GM12891 (cell line): ENCODE data around the gene ARHGAP35.

Experiments
- DNase-seq: peaks from one replicate; pipeline ENCODE4 v3.0.0; 2011; ENCODE audit warnings: low spot score; ENCODE audit not compliant: insufficient read length
- FAIRE-seq: peaks from 2 replicates; lab custom pipeline; 2011; peaks lifted over from hg19 to GRCh38; lab: Jason Lieb, UNC
- PAX5 ChIP-seq: IDR thresholded peaks from 2 replicates; pipeline ENCODE4 v1.6.1; 2011; ENCODE audit warnings: low read length, moderate library complexity, mild to moderate bottlenecking; ENCODE audit not compliant: insufficient read depth, severe bottlenecking
- POLR2A ChIP-seq: IDR thresholded peaks from 2 replicates; pipeline ENCODE4 v1.6.1; 2011; ENCODE audit warnings: low read depth, low read length, control low read depth
- POLR2AphosphoS5 ChIP-seq: IDR thresholded peaks from 2 replicates; pipeline ENCODE4 v1.6.1; 2011; ENCODE audit warnings: low read depth, low read length, control low read depth
- POU2F2 ChIP-seq: IDR thresholded peaks from 2 replicates; pipeline ENCODE4 v1.6.1; 2011; ENCODE audit warnings: low read depth, mild to moderate bottlenecking, control low read depth, low read length, moderate library complexity
- SPI1 ChIP-seq: IDR thresholded peaks from 2 replicates; pipeline ENCODE4 v1.6.1; 2011; ENCODE audit warnings: low read depth, low read length, control low read depth
- TAF1 ChIP-seq: IDR thresholded peaks from 2 replicates; pipeline ENCODE4 v1.6.1; 2011; ENCODE audit warnings: low read depth, low read length, control low read depth

ARHGAP35 gene

DNA sequence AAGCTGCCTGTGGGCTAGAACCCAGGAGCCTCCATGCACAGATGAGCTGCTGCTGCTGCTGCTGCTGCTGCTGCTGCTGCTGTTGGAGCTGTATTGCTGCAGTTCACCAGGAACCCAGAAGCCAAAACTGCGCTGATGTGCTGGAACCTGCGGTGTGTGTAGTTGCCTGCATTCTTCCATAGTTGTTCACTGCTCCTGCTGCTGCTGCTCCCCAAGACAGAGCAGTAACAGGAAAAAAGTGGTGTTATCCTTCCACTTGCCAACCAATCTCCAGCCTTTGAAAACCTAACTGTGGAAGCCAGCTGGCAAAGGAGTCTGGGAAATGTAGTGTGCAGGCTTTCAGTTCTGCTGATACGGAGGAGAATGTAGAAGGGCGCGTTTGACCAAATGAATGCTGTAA is 37.9 kb downstream of the ARHGAP35 start:
- no peak for DNase-seq
- FAIRE-seq, result no peak
- no peak for TF ChIP-seq POLR2A
- TF ChIP-seq POU2F2, result no peak
- TF ChIP-seq PAX5, result no peak
- no peak for TF ChIP-seq POLR2AphosphoS5
- no peak for TF ChIP-seq SPI1
- no peak for TF ChIP-seq TAF1

DNA sequence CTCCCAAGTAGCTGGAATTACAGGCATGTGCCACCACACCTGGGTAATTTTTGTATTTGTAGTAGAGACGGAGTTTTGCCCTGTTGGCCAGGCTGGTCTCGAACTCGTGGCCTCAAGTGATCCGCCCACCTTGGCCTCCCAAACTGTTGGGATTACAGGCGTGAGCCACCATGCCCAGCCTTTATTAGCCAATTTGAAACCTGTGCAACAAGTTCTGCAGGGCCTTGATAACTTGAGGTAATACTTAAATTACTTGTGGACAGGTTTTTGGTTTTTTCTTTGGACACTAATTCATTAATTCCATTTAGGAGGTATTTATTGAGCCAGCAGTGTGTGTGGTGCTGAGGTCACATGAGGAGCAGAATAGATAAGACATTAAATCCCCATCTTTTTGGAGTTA is 39.5 kb downstream of the ARHGAP35 start:
- TF ChIP-seq POLR2A (no peak), PAX5 (no peak), POU2F2 (no peak), POLR2AphosphoS5 (no peak)
- DNase-seq (no peak), FAIRE-seq (no peak)

DNA sequence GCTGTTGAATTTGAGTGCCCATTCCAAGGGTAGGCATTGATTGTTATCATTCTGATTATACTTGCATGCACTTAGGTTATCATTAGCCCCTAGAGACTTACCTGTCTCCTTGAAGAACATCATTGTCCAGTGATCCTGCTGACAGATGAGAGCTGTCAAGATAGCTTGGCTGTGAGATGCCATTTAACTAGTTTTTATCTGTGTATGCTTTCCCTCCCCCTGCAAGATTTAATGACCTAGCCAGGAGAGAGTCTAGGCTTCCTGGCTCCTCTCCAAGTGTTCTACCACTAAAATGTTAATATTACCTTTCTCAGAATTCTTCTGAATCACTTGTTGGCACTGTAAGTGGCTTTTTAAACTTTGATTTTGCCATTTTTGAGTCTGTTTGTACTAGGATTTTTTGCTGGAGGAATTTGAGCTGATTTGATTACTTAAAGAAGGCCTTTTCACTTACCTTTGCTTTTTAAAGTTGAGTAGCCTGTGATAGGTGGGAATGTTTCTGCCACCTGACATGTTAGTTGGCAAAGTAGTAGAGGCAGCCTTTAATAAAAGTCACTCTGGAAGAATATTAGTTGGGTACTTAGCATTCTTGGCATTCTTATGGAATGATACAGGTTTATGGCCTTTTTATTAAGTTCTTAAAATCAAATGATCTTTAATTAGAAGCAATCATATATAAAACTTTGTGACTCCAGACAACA is 41.1 kb downstream of the ARHGAP35 start:
- FAIRE-seq (no peak), DNase-seq (no peak)
- TF ChIP-seq TAF1, result no peak

DNA sequence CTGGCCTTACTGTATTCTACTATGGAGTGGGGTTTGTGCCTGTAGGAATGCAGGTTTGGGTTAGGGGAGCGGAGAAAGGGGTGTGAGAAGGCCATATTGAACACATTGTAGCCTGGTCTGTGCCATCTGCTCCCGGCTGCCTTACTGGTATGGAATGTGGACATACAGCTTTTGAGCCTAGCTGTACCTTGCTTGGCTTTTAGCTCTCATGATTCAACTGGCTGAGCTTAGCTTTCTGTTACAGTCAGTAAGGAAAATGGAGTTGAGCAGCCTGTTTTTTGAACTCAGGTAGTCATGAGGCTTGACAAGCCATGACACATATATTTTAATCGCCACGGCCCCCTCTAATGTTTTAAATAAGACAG is 41.6 kb downstream of the ARHGAP35 start:
- no peak for DNase-seq
- TF ChIP-seq POLR2AphosphoS5, result no peak
- TF ChIP-seq POU2F2, result no peak
- no peak for TF ChIP-seq POLR2A
- TF ChIP-seq SPI1, result no peak
- TF ChIP-seq TAF1, result no peak
- no peak for FAIRE-seq

DNA sequence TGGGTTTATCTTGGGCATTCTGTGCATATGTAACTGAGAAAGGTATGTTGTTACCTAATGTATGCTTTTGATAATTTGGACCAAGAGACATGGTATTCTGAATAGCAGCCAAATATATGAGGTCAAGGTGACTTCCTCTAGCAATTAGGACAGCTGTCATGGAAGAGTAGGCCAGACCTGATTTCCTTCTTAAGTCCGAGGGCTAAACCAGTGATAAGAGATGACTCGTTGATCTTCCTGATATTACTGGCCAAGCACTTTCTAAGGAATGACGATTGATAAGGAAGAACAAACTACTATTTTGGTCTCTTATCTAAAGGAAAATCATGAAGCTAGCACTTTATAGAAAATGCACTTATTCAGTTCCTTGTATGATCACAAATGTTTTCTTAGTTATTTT is 42.7 kb downstream of the ARHGAP35 start:
- DNase-seq, result no peak
- no peak for FAIRE-seq
- no peak for TF ChIP-seq POLR2AphosphoS5
- no peak for TF ChIP-seq TAF1
- TF ChIP-seq POU2F2, result no peak
- TF ChIP-seq SPI1, result no peak
- TF ChIP-seq POLR2A, result no peak
- no peak for TF ChIP-seq PAX5

DNA sequence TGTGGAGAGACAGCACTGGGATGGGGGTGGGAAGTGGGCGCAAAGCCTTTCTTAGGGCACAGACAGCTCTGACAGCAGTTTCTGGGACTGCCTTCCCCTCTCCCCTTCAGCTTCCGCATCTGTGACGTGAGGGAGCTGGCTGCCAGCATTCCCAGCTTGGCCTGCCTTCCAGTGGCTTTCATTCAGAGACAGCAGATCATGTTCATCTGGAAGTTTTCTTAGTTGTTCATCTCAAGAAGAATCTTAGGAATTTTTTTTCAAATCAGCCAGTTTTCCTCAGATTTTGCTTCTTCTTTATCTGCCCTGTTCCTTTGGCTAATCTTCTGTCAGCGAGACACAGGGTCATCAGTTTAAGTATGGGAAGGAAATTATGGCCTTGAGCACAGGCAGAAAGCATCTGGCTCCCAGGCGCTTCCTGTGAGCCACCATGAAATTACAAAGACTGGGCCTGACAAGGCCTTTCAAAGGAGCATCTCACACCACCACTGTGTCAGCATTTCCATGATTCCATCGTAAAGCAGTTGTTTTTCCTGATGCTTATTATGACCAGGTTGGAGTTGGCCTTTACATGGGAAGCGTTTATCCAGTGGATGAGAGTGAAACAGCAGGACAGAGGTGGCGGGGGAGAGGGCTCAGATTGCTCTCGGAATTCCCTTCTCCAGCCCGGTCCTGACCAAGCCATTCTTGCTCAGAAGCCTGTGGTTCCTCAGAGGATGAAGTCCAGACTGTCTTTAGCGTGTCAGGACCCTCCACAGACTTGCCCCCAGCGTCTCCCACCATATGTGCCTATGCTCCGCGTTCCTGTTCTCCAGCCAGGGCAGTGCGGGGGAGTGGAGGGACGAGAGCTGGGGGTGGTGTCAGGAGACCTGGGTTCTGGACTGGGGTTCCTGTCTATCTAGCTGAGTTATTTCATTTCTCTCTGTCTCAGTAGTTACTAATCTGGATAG is 43.6 kb downstream of the ARHGAP35 start:
- no peak for FAIRE-seq

DNA sequence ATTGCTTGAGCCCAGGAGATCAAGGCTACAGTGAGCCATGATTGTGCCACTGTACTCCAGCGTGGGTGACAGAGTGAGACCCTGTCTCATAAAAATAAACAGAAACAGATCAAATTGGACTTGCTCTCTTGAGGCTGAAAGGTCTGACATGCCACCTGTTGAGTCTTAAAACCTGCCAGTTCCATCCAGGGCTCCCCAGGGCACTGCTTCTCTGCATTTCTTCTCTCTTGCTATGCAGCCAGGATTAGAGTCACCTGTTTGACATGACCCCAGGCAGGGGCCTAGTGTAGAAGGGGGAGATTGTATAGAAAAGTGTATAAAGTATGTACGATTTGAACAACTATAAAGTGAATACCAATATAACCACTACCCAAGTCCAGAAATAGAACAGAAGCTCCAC is 45.4 kb downstream of the ARHGAP35 start:
- FAIRE-seq (no peak), DNase-seq (no peak)
- TF ChIP-seq SPI1 (no peak), POLR2AphosphoS5 (no peak), TAF1 (no peak), POU2F2 (no peak), POLR2A (no peak), PAX5 (no peak)

More for the DNA sequence above, 43.6 kb downstream of the ARHGAP35 start:
- DNase-seq, result no peak
- no peak for TF ChIP-seq TAF1
- no peak for TF ChIP-seq POU2F2
- no peak for TF ChIP-seq POLR2AphosphoS5
- TF ChIP-seq POLR2A, result no peak
- no peak for TF ChIP-seq PAX5
- no peak for TF ChIP-seq SPI1

DNA sequence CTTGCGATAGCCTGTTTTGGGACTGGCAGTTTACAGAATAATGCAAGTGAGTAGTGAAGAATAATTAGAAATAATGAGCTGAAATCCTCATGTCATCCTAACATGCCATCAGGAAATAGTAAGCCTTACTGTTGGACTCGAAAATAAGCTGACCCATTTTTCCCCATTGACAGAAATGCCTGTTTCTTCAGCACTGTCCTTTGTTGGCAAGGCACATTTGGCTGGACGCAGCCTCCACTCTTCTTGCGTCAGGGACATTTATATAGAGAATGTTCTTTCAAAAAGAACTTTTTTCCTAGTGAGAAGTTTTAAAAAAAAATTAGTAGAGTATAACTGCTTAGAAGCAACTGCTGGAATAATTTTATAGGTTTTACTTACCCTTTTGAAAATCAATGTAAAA is 47.1 kb downstream of the ARHGAP35 start:
- no peak for FAIRE-seq

DNA sequence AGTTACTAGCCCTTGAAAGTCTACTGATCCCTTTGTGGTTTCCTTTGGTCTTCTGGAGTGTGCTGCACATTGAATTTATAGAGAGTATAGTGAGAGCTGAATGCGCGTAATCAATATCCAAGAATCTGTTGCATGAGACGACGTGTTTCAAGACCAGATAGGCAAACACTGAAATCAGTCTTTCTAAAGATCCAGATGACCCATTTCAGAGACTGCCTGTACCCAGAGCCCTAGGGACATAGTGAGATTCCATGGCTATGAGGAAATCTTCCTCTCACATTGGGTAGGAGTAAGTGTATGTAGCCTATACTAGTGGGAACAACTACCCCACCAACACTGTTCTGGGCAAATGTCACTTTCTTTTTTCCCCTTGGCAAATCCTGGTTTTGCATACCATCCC is 48.6 kb downstream of the ARHGAP35 start:
- no peak for FAIRE-seq
- DNase-seq, result no peak
- TF ChIP-seq POLR2AphosphoS5 (no peak), POU2F2 (no peak), PAX5 (no peak), TAF1 (no peak), POLR2A (no peak), SPI1 (no peak)

More for the DNA sequence above, 47.1 kb downstream of the ARHGAP35 start:
- TF ChIP-seq SPI1, result no peak
- TF ChIP-seq PAX5, result no peak
- TF ChIP-seq POLR2A, result no peak
- DNase-seq, result no peak
